IMR-90 (cell line): ENCODE measurements around the gene KRTAP29-1.

ENCODE experiments used
- CTCF ChIP-seq: conservative IDR thresholded peaks from 2 replicates; pipeline ENCODE4 v1.5.1; 2012; ENCODE audit warnings: mild to moderate bottlenecking, low read depth, low read length, improper control_type of control experiment
- ELK1 ChIP-seq: fragments of 150-350 bp; IDR thresholded peaks from 2 replicates; pipeline ENCODE4 v1.6.1; 2016; ENCODE audit warnings: low read depth, mild to moderate bottlenecking, low read length, moderate library complexity, borderline replicate concordance

GRCh38 chr17:41256291-41256685 is 46.4 kb downstream of the KRTAP29-1 start:
- TF ChIP-seq CTCF: no peak
- no peak for TF ChIP-seq ELK1
